ENCODE data around the gene CAPN6. TPM values are rescaled to one million over a fixed set of nuclear protein-coding genes. Genes with fewer than 3 reads are reported as not detected.

The CAPN6 gene
- total RNA-seq (2022), result 0.09 and 0.27 TPM in 2 replicates
- percentile 9 among the genes with signal in this experiment for Bru-seq, nascent RNA
- BruChase-seq, experiment 1, labeled RNA remaining after a 6-hour chase, result percentile 8 among the genes with signal in this experiment
- not detected for BruChase-seq, experiment 2, labeled RNA remaining after a 2-hour chase
- long read RNA-seq, partial matches to known transcripts, result 0 of 1 reads
- long read RNA-seq, other reads (novel, unspliced or antisense), result 0 of 1 reads

GRCh38 chrX:111270339-111270738, at the start of gene CAPN6:
CAPN6 (minus strand) TSS chrX:111270483; CDS start chrX:111263936, 6,547 bp downstream.
- Mint-ChIP-seq H3K9me3 (ENCODE audit: low read depth, unreplicated experiment) (no peaks in the 10 kb centered on the region), H3K4me3 (ENCODE audit: low read depth, unreplicated experiment) (no peak within 1 kb of the TSS), H3K4me1 (ENCODE audit: low read depth, unreplicated experiment) (no peaks in the 10 kb centered on the region), H3K27me3 (ENCODE audit: unreplicated experiment) (peaks cover 12% of the 10 kb centered on the region), H3K36me3 (ENCODE audit: insufficient read depth, unreplicated experiment) (no peaks in the 10 kb centered on the region), H3K27ac (ENCODE audit: unreplicated experiment) (no peak within 1 kb of the TSS)
- TF ChIP-seq CTCF (IDR thresholded peaks at IDR 0.05; ENCODE audit: unreplicated experiment), result no peak
- BruUV-seq (replicated peaks), result no TSS peak
- CTCF ChIA-PET, result no interaction called here
- DNase-seq, result peak; percentile 9
- intact Hi-C loops (cut with micrococcal nuclease; ENCODE audit: unreplicated experiment), result no loop called here

GRCh38 chrX:111319451-111319850, 49.2 kb upstream of the CAPN6 start:
- no TSS peak for BruUV-seq (replicated peaks)
- CTCF ChIA-PET, result no interaction called here
- no peak overlapping the region for H3K4me3 Mint-ChIP-seq (ENCODE audit: low read depth, unreplicated experiment)
- H3K4me1 Mint-ChIP-seq (ENCODE audit: low read depth, unreplicated experiment), result no peaks in the 10 kb centered on the region
- no peak for DNase-seq
- H3K27me3 Mint-ChIP-seq (ENCODE audit: unreplicated experiment), result no peaks in the 10 kb centered on the region
- no peaks in the 10 kb centered on the region for H3K9me3 Mint-ChIP-seq (ENCODE audit: low read depth, unreplicated experiment)
- intact Hi-C loops (cut with micrococcal nuclease; ENCODE audit: unreplicated experiment), result no loop called here
- no peak overlapping the region for H3K27ac Mint-ChIP-seq (ENCODE audit: unreplicated experiment)
- H3K36me3 Mint-ChIP-seq (ENCODE audit: insufficient read depth, unreplicated experiment), result no peaks in the 10 kb centered on the region
- TF ChIP-seq CTCF (IDR thresholded peaks at IDR 0.05; ENCODE audit: unreplicated experiment), result no peak

- no peaks in the 10 kb centered on the region for H3K27me3 Mint-ChIP-seq (ENCODE audit: unreplicated experiment)
- no peak overlapping the region for H3K27ac Mint-ChIP-seq (ENCODE audit: unreplicated experiment)
- BruUV-seq (replicated peaks), result no TSS peak
- H3K9me3 Mint-ChIP-seq (ENCODE audit: low read depth, unreplicated experiment), result no peaks in the 10 kb centered on the region
- no peaks in the 10 kb centered on the region for H3K36me3 Mint-ChIP-seq (ENCODE audit: insufficient read depth, unreplicated experiment)
- intact Hi-C loops (cut with micrococcal nuclease; ENCODE audit: unreplicated experiment), result no loop called here
- no peaks in the 10 kb centered on the region for H3K4me1 Mint-ChIP-seq (ENCODE audit: low read depth, unreplicated experiment)
- H3K4me3 Mint-ChIP-seq (ENCODE audit: low read depth, unreplicated experiment), result no peak overlapping the region
- TF ChIP-seq CTCF (IDR thresholded peaks at IDR 0.05; ENCODE audit: unreplicated experiment), result no peak
- CTCF ChIA-PET, result no interaction called here
- no peak for DNase-seq
Measured at GRCh38 chrX:111318901-111319300, 48.6 kb upstream of the CAPN6 start.

GRCh38 chrX:111309083-111309482, 38.8 kb upstream of the CAPN6 start:
- Mint-ChIP-seq H3K36me3 (ENCODE audit: insufficient read depth, unreplicated experiment) (no peaks in the 10 kb centered on the region), H3K9me3 (ENCODE audit: low read depth, unreplicated experiment) (peaks cover 3% of the 10 kb centered on the region), H3K27ac (ENCODE audit: unreplicated experiment) (no peak overlapping the region), H3K4me3 (ENCODE audit: low read depth, unreplicated experiment) (no peak overlapping the region), H3K4me1 (ENCODE audit: low read depth, unreplicated experiment) (no peaks in the 10 kb centered on the region), H3K27me3 (ENCODE audit: unreplicated experiment) (no peaks in the 10 kb centered on the region)
- intact Hi-C loops (cut with micrococcal nuclease; ENCODE audit: unreplicated experiment), result no loop called here
- CTCF ChIA-PET, result no interaction called here
- no TSS peak for BruUV-seq (replicated peaks)
- TF ChIP-seq CTCF (IDR thresholded peaks at IDR 0.05; ENCODE audit: unreplicated experiment), result no peak
- no peak for DNase-seq
